ENCODE data around the gene BIN2.

GRCh38 chr12:51253276-51253675 lies 70.7 kb downstream of the BIN2 start:
- TF ChIP-seq CTCF (IDR thresholded peaks at IDR 0.05) (no peak), POLR2A (IDR thresholded peaks at IDR 0.05) (no peak)
